Melanocyte of skin (primary cell): Measurements from ENCODE around the gene GJA1. TPM values are rescaled to one million over a fixed set of nuclear protein-coding genes. Genes with fewer than 3 reads are reported as not detected.

Experiments used
- small RNA-seq, 2 donors: library from RNA; depleted of rRNA; stranded (forward); fragments of <200 nt; gene quantifications; one replicate each; pipeline ENCODE3, GENCODE V24; 2012
- total RNA-seq, 2 donors: library from RNA; depleted of rRNA; stranded (reverse); fragments of >200 nt; gene quantifications; 2 replicates each; pipeline ENCODE4 v1.2.3, GENCODE V29; 2012

GJA1 gene
- 10 to 100 TPM in 1 of 2 donors, 1 to 10 TPM in 1; 8.3 to 24.0 TPM for total RNA-seq

GRCh38 chr6:121435444-121436069, at the start of gene GJA1:
Gene GJA1, plus strand, starts transcription at chr6:121435646. Its CDS starts 11,202 bp downstream, at chr6:121446848.

Small RNA genes within 50 kb of the gene (small RNA-seq; reads per million reads assigned to genes)
- 0 to 0.06 reads per million in 2 donors for gene RNU4-35P

Other genes starting within 250 kb of the GJA1 start
- gene TBC1D32, start 101.2 kb upstream of the GJA1 start, total RNA-seq, result 1 to 10 TPM; 6.3 to 10.0 TPM